Measurements from ENCODE around the gene ATG16L1.

Gene ATG16L1

GRCh38 chr2:233290051-233290845 is 38.8 kb downstream of the ATG16L1 start:
- DNase-seq (ENCODE audit: low read depth): no peak

GRCh38 chr2:233295891-233296290 is 44.4 kb downstream of the ATG16L1 start:
- no peak for DNase-seq (ENCODE audit: low read depth)

- DNase-seq (ENCODE audit: low read depth): no peak
These were observed 45.6 kb downstream of the ATG16L1 start for GRCh38 chr2:233297076-233297475.

- DNase-seq (ENCODE audit: low read depth): no peak
These were observed 48.9 kb downstream of the ATG16L1 start for GRCh38 chr2:233300401-233300800.

- no peak for DNase-seq (ENCODE audit: low read depth)
These were observed 49.8 kb downstream of the ATG16L1 start for GRCh38 chr2:233301248-233301647.

- DNase-seq (ENCODE audit: low read depth): no peak
These were observed 50.3 kb downstream of the ATG16L1 start for GRCh38 chr2:233301811-233302210.

GRCh38 chr2:233303252-233303651 is 51.8 kb downstream of the ATG16L1 start:
- no peak for DNase-seq (ENCODE audit: low read depth)

- no peak for DNase-seq (ENCODE audit: low read depth)
These were observed 56.1 kb downstream of the ATG16L1 start, which contains the start of gene SAG for GRCh38 chr2:233307565-233307964. Gene SAG (plus strand): TSS chr2:233307816. CDS start chr2:233309190, 1,374 bp downstream.

- DNase-seq (ENCODE audit: low read depth): no peak
These were observed 59.9 kb downstream of the ATG16L1 start for GRCh38 chr2:233311241-233311926.

- DNase-seq (ENCODE audit: low read depth): no peak
These were observed 61.4 kb downstream of the ATG16L1 start for GRCh38 chr2:233312874-233313273.

- no peak for DNase-seq (ENCODE audit: low read depth)
These were observed 62.9 kb downstream of the ATG16L1 start for GRCh38 chr2:233314180-233314925.

GRCh38 chr2:233317196-233317943 is 65.9 kb downstream of the ATG16L1 start:
- DNase-seq (ENCODE audit: low read depth): no peak

- no peak for DNase-seq (ENCODE audit: low read depth)
These were observed 67.8 kb downstream of the ATG16L1 start for GRCh38 chr2:233319256-233319655.

- DNase-seq (ENCODE audit: low read depth): no peak
These were observed 69.0 kb downstream of the ATG16L1 start for GRCh38 chr2:233320470-233320869.

- DNase-seq (ENCODE audit: low read depth): no peak
These were observed 69.7 kb downstream of the ATG16L1 start for GRCh38 chr2:233321166-233321565.

- DNase-seq (ENCODE audit: low read depth): no peak
These were observed 72.4 kb downstream of the ATG16L1 start for GRCh38 chr2:233323851-233324250.

- no peak for DNase-seq (ENCODE audit: low read depth)
These were observed 73.8 kb downstream of the ATG16L1 start for GRCh38 chr2:233325256-233325655.

- no peak for DNase-seq (ENCODE audit: low read depth)
These were observed 74.3 kb downstream of the ATG16L1 start for GRCh38 chr2:233325814-233326213.

GRCh38 chr2:233326500-233326899 is 75.0 kb downstream of the ATG16L1 start:
- DNase-seq (ENCODE audit: low read depth): no peak

GRCh38 chr2:233328922-233329321 is 77.4 kb downstream of the ATG16L1 start:
- DNase-seq (ENCODE audit: low read depth): no peak

- DNase-seq (ENCODE audit: low read depth): no peak
These were observed 78.1 kb downstream of the ATG16L1 start for GRCh38 chr2:233329489-233330135.
